HepG2 (cell line): ENCODE measurements around the gene KIAA0930. TPM values are rescaled to one million over a fixed set of nuclear protein-coding genes. Genes with fewer than 3 reads are reported as not detected.

Experiments
- DR1 ChIP-seq: sonication (generic); formaldehyde crosslinking; IDR thresholded peaks from 2 replicates; pipeline ENCODE4 v1.8.0; 2021; ENCODE audit warnings: mild to moderate bottlenecking, missing genetic modification reagents, inconsistent platforms
- GMEB2 ChIP-seq: IDR thresholded peaks from 2 replicates; pipeline ENCODE4 v1.6.1; 2016; ENCODE audit warnings: missing biosample characterization, missing genetic modification reagents, low read depth
- SMAD3 ChIP-seq: sonication (generic); formaldehyde crosslinking; IDR thresholded peaks from 2 replicates; pipeline ENCODE4 v1.4.0; 2020; ENCODE audit warnings: missing genetic modification reagents
- TFDP1 ChIP-seq: IDR thresholded peaks from 2 replicates; pipeline ENCODE4 v1.6.1; 2016; ENCODE audit warnings: missing compliant biosample characterization, missing genetic modification reagents, borderline replicate concordance
- ZBTB21 ChIP-seq: sonication (generic); formaldehyde crosslinking; IDR thresholded peaks from 2 replicates; pipeline ENCODE4 v1.4.0; 2020; ENCODE audit warnings: missing genetic modification reagents
- ZBTB44 ChIP-seq: sonication (generic); formaldehyde crosslinking; IDR thresholded peaks from 2 replicates; pipeline ENCODE4 v1.4.0; 2020; ENCODE audit warnings: missing genetic modification reagents
- ZFP41 ChIP-seq: sonication (generic); formaldehyde crosslinking; IDR thresholded peaks from 2 replicates; pipeline ENCODE4 v1.4.0; 2020; ENCODE audit warnings: mild to moderate bottlenecking, missing genetic modification reagents, borderline replicate concordance
- ZNF10 ChIP-seq: sonication (generic); formaldehyde crosslinking; IDR thresholded peaks from 2 replicates; pipeline ENCODE4 v1.4.0; 2020; ENCODE audit warnings: mild to moderate bottlenecking, low read depth, missing genetic modification reagents, borderline replicate concordance
- ZNF552 ChIP-seq: sonication (generic); formaldehyde crosslinking; IDR thresholded peaks from 2 replicates; pipeline ENCODE4 v1.9.0; 2022; ENCODE audit warnings: missing genetic modification reagents, mild to moderate bottlenecking, borderline replicate concordance
- ZNF768 ChIP-seq: sonication (generic); formaldehyde crosslinking; IDR thresholded peaks from 2 replicates; pipeline ENCODE4 v1.4.0; 2020; ENCODE audit warnings: missing genetic modification reagents
- ZSCAN22 ChIP-seq: sonication (generic); formaldehyde crosslinking; IDR thresholded peaks from 2 replicates; pipeline ENCODE4 v1.4.0; 2020; ENCODE audit warnings: mild to moderate bottlenecking, missing genetic modification reagents
- polyA plus RNA-seq, 8 experiments: library from polyadenylated mRNA; depleted of rRNA in 3 of 8; stranded (reverse) in 7 of 8; unstranded in 1 of 8; fragments of >200 nt; fragmentation: Illumina TruSeq in 4 of 8; extraction: Trizol in 4 of 8; gene quantifications; 2 replicates each; pipeline versions ENCODE4 v1.2.1 to v1.2.3, GENCODE V29; 2011 to 2016; ENCODE audit warnings: low read depth in 4 of 8, missing spikeins in 1 of 8, mixed read lengths in 1 of 8; ENCODE audit not compliant: insufficient read depth in 1 of 8
- total RNA-seq, 5 experiments: library from RNA; depleted of rRNA; stranded (reverse); fragments of >200 nt; fragmentation: Illumina TruSeq; extraction: Trizol; gene quantifications; 2 replicates each; pipeline ENCODE4 v1.2.3, GENCODE V29; 2016; ENCODE audit warnings: low read depth in 1 of 5
- TF ChIP-seq, protein P1 (sequence below): IDR thresholded peaks from 2 replicates; pipeline ENCODE4 v1.6.1; 2018; ENCODE audit warnings: missing genetic modification reagents
- TF ChIP-seq, protein P2 (sequence below): sonication (generic); formaldehyde crosslinking; IDR thresholded peaks from 2 replicates; pipeline ENCODE4 v1.9.0; 2021; ENCODE audit warnings: missing genetic modification reagents, borderline replicate concordance
- TF ChIP-seq, protein P3 (sequence below): sonication (generic); formaldehyde crosslinking; conservative IDR thresholded peaks from 2 replicates; pipeline ENCODE4 v1.4.0; 2020; ENCODE audit warnings: missing genetic modification reagents

KIAA0930 gene
- total and polyA plus RNA-seq, 2 of the 13 experiments (the other 11 are each of a cell fraction or from before 2014, with no cell fraction given), result 27.0 to 38.2 TPM

- TF ChIP-seq, protein P1, sequence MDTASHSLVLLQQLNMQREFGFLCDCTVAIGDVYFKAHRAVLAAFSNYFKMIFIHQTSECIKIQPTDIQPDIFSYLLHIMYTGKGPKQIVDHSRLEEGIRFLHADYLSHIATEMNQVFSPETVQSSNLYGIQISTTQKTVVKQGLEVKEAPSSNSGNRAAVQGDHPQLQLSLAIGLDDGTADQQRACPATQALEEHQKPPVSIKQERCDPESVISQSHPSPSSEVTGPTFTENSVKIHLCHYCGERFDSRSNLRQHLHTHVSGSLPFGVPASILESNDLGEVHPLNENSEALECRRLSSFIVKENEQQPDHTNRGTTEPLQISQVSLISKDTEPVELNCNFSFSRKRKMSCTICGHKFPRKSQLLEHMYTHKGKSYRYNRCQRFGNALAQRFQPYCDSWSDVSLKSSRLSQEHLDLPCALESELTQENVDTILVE (CRISPR knock-in tag), result peak; percentile 84
- TF ChIP-seq DR1 (CRISPR knock-in tag), result peak; percentile 56; the same call in 1 of the 2 replicates
- TF ChIP-seq ZBTB21 (CRISPR knock-in tag), result no peak
- TF ChIP-seq ZNF768 (CRISPR knock-in tag), result peak; percentile 62; the same call in 1 of the 2 replicates
- no peak for TF ChIP-seq GMEB2 (CRISPR knock-in tag)
- peak; percentile 94; the same call in 1 of the 2 replicates for TF ChIP-seq ZFP41
- peak; percentile 96 for TF ChIP-seq TFDP1
- TF ChIP-seq ZSCAN22 (CRISPR knock-in tag), result 0 out of 2 replicates have a peak, but pooled peaks have one; percentile 51
- TF ChIP-seq, protein P2, sequence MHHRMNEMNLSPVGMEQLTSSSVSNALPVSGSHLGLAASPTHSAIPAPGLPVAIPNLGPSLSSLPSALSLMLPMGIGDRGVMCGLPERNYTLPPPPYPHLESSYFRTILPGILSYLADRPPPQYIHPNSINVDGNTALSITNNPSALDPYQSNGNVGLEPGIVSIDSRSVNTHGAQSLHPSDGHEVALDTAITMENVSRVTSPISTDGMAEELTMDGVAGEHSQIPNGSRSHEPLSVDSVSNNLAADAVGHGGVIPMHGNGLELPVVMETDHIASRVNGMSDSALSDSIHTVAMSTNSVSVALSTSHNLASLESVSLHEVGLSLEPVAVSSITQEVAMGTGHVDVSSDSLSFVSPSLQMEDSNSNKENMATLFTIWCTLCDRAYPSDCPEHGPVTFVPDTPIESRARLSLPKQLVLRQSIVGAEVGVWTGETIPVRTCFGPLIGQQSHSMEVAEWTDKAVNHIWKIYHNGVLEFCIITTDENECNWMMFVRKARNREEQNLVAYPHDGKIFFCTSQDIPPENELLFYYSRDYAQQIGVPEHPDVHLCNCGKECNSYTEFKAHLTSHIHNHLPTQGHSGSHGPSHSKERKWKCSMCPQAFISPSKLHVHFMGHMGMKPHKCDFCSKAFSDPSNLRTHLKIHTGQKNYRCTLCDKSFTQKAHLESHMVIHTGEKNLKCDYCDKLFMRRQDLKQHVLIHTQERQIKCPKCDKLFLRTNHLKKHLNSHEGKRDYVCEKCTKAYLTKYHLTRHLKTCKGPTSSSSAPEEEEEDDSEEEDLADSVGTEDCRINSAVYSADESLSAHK (CRISPR knock-in tag), result no peak
- 0 out of 2 replicates have a peak, but pooled peaks have one; percentile 58 for TF ChIP-seq ZBTB44
- peak; percentile 94; the same call in 1 of the 2 replicates for TF ChIP-seq ZNF552
- TF ChIP-seq SMAD3, result peak; percentile 55; the same call in 1 of the 2 replicates
- TF ChIP-seq ZNF10 (CRISPR knock-in tag), result no peak
- TF ChIP-seq, protein P3, sequence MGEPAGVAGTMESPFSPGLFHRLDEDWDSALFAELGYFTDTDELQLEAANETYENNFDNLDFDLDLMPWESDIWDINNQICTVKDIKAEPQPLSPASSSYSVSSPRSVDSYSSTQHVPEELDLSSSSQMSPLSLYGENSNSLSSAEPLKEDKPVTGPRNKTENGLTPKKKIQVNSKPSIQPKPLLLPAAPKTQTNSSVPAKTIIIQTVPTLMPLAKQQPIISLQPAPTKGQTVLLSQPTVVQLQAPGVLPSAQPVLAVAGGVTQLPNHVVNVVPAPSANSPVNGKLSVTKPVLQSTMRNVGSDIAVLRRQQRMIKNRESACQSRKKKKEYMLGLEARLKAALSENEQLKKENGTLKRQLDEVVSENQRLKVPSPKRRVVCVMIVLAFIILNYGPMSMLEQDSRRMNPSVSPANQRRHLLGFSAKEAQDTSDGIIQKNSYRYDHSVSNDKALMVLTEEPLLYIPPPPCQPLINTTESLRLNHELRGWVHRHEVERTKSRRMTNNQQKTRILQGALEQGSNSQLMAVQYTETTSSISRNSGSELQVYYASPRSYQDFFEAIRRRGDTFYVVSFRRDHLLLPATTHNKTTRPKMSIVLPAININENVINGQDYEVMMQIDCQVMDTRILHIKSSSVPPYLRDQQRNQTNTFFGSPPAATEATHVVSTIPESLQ (CRISPR knock-in tag), result no peak
These were observed 77.0 kb downstream of the KIAA0930 start, which contains the start of gene NUP50 (continued) for GRCh38 chr22:45163451-45164269.
